Cerebellar cortex (tissue), 1 donor: ENCODE data around the gene DKK2.

Experiments used
- DNase-seq: peaks from one replicate; pipeline ENCODE4 v3.0.0-alpha.2; 2015; ENCODE audit warnings: low spot score

Gene DKK2

DNA sequence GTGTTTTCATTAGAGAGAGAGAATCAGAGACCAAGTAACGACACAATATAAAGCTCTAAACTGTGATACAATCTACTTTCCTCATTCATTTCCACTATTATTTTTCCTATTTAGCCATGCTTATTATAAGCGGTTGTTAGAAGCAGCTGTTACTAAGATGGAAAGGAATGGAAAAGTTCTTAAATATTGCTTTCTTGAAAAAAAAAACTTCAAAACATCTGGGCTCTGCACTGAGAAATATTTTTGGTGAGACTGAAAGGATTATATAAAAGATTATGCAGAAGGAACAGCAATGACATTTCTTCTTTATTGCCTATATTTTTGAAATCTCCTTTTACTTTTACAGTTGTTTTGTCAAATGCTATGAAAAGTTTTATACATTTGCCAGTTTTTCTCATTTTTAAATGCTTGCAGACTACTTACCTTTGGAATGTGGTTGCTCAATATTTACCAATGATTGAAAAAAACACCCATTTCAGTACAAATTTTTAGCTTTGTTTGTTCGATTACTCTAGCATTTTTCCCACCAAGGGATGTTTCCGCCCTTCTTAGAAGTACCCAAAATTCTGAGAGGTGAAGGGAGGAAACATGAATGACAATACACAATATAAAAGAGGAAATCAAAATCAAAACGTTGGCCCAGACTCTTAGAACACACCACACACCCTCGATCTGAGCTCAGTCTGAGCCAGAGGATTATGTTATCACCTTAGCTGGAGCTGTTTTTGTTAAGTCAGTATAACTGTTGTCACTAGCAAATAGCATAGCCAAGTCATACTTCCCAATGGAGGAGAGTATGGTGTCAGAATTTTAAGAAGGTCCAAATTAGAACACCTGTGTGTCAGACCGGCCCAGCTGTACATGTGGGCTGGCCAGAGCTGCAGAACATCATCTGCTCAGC is 18.4 kb downstream of the DKK2 start:
- no peak for DNase-seq

DNA sequence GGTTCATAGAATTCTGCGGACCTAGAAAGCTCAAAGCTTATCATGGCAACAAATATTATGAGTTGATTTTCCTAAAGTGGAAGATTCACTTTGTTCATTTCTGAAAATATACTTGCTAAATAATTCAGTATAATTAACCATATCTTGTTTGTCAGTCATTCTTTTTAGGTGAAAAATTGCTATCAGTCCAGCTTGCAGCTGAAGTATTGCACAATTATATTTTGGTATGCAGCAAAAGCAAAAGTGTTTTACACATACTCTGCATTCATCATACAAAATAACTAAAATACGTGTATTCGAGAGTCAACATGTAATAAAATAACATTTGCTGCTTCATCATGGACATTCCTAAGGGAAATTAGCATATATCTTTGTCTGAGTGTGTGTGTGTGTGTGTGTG is 24.8 kb downstream of the DKK2 start:
- DNase-seq: no peak

DNA sequence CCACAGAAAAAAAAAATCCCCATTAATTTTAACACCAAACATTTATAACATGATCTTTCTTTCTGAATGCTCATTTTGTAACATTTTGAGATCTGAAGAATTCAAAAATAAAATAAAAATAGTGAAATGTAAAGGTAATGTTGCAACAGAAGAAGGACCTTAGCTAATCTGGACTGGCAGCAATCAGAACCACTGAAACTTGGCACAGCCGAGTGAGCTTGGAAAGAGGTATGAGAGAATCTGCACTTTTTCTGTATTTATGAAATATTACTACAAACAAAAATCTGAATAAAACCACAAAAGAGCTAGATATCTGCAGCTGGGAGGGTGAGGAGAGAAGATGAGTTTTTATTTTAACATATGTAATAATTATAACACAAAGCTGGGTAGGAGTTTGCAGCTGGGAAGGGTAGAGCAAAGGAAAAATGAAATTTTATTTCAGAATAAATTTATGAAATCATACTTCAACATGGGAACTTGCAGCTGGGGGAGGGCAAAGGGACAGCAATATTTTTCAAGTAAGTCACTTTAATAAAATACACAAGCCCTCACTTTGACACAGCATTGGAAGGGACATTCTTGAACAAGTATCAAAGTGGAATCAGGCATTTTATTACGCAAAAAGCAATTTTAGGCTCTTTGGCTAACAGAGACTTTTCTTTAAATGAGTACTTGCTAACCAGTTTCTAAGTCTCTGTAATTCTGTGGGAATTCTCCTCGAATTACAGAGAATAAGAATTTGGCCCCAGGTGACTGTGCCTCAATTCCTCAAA is 26.7 kb downstream of the DKK2 start:
- DNase-seq: no peak

DNA sequence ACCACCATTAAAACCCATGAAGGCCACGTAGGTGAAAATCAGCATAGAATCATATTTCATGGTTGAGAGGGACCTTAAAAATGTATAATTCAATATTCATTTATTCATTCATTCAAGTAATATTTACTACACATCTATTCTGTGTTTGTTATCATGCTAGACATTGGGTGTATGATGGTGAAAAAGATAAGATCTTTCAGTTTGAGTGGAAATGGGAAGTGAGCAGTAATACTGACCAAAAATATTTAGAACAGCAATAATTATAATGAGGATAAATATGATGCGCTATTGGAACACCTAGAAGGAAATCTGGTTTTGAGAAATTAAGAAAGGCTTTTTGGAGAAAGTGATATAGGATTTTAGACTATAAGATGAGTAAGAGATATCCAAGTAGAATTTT is 28.0 kb downstream of the DKK2 start:
- no peak for DNase-seq

DNA sequence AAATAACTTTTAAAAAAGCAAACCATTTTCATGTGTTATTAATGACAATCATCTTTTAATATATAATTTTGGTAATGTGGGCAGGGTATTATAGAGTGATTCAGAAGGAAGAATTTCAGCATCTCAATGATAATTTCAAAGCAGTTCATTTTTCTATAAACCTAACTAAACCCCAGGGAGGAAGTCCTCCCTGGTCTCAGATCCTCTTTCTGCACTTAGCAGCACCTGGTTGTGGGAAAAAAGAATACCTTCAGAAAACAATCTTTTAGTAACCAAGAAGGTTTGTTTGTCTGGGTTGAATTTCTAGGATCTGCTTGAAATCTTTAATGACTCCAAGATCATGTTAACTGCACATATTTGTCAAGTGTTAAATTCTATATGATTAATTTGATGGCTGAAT is 29.9 kb downstream of the DKK2 start:
- no peak for DNase-seq

DNA sequence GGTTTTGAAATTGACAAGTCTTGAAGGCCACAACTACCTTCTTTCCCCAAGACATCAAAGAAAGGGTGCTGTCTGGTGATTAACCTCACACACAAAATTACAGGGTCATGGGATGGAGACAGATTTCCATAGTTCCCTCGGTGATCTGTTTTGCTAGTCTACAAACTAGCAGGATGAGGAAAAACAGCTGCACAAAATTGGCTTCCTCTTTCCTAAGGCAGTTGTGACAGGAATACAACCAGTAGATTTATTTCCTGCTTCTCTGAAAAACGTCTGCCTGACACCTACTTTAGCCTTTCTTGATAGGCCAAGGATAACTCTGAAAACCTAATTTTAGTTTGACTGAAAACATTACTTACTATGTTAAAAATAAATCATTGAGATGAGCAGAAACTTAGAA is 39.6 kb downstream of the DKK2 start:
- DNase-seq: no peak

DNA sequence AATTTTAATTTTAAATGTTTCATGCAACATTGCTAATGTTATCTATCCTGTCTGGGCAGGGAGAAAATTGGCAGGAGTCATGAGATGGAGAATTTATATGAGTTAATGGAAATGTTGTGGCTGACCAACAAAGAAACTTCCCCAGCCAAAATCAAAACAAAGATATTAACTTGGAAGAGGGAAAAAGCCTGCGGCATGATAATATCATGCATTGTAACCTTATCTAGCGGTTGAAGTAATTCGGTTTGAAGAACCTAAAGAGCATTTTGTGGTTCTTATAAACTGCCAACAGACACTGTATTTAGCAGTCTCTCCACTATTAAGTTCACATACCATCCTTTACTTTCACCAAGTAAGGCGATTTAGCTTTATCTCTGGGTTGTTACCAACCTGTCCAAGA is 42.3 kb downstream of the DKK2 start:
- no peak for DNase-seq

DNA sequence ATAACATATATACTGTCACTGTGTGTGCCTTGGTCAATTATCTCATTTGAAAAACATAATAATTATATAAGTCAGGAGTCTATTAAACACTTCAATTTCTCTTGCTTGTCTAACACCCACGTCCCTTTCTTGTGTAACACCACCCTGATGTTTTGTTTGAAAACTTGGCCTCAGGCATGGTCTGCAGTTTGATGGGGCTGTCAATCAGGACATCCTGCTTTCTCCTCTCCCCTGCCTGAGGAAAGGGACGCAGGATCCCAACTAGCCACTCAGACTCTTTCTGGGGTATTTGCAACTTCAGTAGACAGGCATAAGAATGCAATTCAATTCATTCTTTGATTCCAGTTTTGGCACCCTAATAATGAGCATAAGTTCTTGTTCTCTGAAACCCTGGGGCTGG is 48.8 kb downstream of the DKK2 start:
- DNase-seq: no peak

DNA sequence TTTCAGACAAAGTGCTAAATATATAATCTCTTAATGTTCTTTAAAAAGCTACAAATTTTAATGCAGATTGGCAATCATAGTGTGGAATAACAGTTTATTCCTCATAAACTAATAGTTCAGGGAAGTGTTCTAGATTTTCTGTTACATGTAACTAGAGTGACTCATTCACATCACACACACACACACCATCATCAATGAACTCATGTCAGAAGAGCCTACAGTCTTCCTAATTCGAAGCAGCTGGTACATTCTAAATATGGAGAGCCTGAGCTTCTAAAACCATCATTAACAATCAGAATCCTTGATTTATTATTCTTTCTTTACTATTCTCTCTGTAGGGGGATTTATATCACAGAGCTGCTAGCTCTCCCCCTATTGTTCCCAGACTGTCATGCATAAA is 49.6 kb downstream of the DKK2 start:
- DNase-seq: no peak

DNA sequence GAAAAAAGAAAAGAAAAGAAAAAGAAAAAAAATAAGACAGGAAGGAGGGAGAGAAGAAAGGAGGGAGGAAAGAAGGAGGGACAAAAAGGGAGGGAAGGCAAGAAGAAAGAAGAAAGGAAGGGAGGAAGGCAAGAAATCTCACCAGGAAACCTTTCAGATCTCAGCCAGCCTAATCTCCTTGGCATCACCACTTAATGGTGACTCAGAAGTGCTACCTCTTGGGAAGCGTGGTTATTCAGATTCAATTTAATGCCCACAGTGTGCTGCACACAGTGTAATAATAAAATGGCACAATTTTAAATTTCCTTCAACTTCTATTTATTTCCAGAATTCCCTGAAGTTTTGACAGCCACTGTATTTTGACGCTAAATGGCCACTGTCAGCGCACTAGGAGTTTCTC is 50.3 kb downstream of the DKK2 start:
- no peak for DNase-seq

DNA sequence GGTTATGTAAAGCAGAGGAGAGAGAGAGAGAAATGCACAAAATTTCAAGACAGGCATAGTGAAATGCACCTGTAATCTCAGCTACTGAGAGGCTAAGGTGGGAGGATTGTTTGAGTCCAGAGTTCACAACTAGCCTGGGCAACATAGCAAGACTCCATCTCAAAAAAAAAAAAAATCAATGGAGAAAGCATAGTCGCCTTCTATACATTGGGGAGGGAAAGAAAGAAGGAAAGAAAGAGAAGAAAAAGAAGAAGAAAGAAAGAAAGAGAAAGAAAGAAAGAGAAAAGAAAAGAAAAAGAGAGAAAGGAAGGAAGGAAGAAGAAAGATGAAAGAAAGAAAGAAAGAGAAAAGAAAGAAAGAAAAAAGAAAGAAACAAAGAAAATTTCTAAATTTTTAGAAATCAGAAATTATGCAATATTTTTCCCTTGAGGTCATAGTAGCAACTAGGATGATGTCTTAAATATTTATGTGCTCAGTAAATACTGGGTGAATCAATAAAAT is 53.4 kb downstream of the DKK2 start:
- DNase-seq: no peak

DNA sequence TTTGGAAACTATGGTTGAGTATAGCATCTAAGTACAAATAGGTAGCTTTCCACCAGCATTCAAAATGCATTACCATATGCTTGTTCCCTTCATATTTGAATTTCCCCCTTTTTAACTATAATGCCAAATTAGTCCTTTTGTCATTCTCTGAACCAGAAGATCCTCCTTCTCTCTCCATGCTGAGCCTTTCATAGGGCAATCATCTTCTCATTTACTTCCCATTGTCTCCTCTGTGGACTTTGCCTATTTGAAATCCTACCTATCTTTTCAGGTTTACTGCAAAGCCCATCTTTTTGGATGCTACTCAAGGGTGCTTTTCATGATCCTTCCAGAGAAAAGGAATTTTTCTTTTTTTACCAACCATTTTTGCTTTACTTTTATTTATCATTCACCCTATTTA is 54.7 kb downstream of the DKK2 start:
- DNase-seq: no peak

DNA sequence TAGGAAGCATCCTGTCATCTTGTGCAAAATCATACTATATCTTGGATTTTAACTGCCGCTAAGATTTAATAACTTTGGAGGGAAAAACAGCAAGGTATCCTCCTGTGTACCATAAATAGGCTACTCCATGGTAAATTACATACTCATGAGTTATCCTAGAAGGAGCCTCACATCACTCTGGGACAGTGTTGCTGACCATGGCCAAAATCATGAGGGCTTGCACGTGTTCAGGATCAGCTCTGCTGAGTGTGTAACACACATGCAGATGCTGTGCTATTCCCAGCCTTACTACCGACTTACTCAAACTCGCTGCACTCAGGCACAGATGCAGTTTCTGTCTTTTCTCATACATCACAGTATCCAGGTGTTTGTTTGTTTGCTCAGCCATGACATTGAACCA is 56.6 kb downstream of the DKK2 start:
- DNase-seq: no peak

DNA sequence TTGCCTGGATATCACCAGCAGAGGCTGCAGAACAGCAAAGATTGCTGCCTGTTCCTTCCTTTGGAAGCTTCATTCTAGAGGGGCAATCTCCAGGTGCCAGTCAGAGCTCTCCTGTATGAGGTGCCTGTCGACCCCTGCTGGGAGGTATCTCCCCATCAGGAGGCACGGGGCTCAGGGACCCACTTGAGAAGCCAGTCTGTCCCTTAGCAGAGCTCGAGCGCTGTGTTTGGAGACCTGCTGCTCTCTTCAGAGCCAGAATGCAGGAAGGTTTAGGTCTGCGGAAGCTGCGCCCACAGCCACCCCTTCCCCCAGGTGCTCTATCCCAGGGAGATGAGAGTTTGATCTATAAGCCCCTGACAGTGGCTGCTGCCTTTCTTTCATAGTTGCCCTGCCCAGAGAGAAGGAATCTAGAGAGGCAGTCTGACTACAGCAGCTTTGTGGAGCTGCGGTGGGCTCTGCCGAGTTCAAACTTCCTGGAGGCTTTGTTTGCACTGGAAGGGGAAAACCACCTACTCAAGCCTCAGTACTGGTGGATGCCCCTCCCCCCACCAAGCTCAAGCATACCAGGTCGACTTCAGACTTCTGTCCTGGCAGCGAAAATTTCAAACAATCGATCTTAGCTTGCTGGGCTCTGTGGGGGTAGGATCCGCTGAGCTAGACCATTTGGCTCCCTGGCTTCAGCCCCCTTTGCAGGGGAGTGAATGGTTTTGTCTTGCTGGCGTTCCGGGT is 57.9 kb downstream of the DKK2 start:
- DNase-seq: no peak

DNA sequence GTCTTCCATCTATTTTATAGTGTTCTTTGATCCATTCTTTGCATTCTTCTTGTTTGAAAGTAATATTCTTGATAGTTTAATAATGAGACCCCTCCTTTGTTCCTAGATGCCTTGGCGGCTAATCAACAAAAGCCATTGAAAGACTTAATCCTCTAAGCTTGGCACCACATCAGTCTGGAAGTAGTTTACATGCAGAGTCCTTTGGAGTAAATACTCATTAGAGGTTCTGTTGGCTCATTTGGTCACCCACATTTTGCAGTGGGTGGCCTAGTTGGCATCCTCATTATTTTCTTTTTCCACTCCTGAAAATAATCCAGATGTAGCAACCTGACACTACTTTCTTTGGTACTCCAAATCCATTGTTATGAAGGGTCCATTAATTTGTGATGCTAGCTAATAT is 64.5 kb downstream of the DKK2 start:
- DNase-seq: no peak

DNA sequence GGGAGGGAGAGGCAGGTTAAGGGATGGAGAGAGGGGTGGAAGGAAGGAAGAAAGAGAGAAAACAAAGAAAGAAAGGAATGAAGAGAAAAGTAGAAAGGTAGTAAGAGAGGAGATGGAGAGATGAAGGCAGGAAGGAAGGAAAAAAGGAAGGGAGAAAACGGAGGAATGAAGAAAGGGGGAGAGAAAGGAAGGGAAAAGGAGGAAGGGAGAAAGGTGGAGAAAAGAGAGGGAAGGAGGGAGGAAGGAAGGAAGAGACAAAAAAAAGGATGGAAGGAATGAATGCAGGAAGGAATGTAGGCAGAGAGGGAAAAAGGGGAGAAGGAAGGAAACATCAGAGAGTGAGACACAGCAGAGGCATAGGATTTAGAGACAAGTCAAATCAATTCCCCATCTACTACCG is 68.2 kb downstream of the DKK2 start:
- DNase-seq: no peak

DNA sequence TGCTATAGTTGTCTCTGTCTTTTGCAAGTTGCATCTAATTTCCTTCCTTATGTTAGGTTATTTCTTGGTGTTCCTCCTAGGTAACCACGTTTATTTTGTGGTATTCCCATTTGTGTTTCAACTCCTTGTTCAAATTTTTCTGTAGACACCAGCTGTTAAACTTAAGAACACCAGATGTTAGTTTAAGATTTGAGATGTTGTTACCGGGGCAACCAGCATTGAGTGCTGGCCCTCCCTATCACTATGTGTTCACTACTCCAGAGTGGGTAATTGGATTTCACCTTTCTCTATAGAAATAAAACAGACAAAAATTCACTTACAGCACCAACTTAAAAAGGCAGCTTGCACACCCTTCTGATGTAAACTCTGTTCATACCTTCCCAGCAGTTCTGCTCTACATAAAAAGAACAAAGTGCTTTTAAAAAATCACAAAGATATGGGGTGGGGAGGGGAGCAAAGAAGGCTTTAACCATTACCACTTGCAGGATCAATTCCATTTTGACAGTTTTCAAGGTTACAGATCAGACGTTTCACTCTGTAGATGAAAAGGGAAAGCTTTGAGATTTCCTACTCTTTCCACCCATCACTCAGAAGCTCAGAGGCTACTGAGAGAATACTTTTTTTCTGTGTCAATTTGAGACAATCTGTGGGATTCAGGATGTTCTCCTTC is 82.9 kb downstream of the DKK2 start:
- DNase-seq: no peak

DNA sequence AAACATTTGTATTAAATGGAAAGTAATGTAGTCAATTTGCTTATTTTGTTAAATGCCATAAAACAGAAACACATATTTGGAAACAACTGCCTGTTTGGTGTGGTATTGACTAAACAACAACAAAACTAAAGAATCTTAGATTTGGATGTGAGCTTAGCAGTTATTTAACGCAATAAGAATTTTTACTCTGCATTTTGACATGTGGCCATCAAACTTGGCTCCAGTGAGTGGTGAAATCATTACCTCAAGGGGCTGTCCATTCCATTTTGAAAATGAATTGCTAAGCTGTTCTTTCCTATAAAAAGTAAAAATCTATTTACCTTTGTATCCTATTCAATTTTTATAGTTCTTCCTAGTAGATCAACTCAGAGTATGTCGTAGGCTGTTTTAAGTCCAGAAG is 84.2 kb downstream of the DKK2 start:
- no peak for DNase-seq

DNA sequence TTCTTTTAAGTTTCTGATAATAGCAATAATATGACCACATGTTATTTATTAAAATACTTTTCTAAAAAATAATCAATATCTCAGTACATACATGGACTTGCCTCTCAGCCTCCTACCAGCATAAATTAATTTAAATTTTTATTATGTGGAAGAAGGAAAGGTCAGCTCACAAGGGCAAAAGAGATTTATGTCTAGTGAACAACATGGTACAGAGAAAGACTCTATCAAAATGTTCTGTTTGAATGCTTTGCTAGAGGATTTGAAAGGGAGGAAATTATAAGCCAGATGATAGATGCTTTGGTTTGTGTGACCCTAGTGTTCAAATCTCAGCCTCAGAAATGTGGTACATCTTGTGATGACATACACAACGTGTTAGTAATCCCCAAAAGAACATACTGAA is 94.3 kb downstream of the DKK2 start:
- DNase-seq: no peak

DNA sequence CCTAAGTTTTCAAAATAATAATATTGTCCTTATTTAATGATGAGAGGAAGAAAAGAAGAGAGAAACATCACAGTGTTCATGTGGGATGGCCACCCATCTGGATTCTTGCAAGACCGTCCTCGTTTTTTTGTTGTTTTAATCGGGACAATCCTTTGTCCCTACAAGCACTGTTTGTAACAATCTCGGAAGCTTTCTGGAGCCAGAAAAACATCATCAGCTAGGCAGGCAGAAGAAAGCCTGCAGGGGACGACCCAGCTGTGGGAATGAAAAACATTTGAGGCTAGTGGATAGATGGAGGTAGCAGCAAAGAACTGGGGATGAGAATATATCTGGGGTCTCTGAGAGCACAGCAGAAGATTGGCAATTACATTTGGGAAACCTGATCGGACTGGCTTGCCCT is 105.6 kb downstream of the DKK2 start:
- no peak for DNase-seq

DNA sequence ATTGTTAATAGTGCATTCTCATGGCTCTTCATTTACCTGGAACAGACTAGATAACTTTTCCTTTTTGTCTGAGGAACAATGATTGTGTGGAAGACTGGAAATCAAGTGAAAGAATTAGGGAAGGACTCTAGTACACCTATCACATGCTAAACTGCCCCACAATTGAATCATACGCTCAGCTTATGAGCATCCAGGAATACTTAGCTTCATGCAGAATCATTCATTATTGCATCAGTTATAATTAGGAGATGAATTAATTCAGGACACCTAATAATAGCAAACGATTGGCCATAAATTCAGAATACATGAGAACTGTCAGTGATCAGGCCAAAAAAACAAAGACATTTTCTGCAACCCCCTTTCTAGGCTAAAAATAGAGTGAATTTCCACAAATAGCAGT is 106.9 kb downstream of the DKK2 start:
- no peak for DNase-seq

DNA sequence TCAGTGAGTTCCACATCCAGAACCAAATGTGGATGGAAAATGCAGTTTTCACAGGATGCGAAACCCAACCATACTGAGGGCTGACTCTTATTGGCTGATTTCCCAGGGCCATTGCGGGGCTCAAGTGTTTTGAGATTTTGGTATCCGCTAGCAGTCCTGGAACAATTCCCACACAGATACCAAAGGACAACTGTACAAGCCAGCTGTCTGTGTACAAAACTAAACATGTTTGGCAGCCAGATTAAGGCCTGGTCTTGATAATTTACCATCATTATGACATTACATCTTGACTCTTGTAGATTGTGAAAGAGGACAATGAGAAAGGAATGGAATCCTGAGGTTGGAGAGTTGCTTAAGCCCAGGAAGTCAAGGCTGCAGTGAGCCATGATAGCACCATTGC is 121.9 kb downstream of the DKK2 start:
- DNase-seq: no peak
